ENCODE results near the gene MYO1B. TPM values are rescaled to one million over a fixed set of nuclear protein-coding genes. Genes with fewer than 3 reads are reported as not detected.

The MYO1B gene
- total RNA-seq, 1 experiment from 2014 or later = 43.6 TPM

GRCh38 chr2:191272064-191272463 lies 26.9 kb downstream of the MYO1B start:
- no peaks in the 10 kb centered on the region for H3K36me3 Mint-ChIP-seq
- H3K4me1 Mint-ChIP-seq = peaks cover 46% of the 10 kb centered on the region
- DNase-seq (ENCODE audit: low spot score) = no peak
- TF ChIP-seq RELA (CRISPR knock-in tag; IDR thresholded peaks at IDR 0.05; ENCODE audit: borderline replicate concordance) (no peak), TEAD4 (CRISPR knock-in tag; IDR thresholded peaks at IDR 0.05) (no peak), FOXP4 (CRISPR knock-in tag; IDR thresholded peaks at IDR 0.05) (no peak), NR3C1 (CRISPR knock-in tag; conservative IDR thresholded peaks at IDR 0.05; ENCODE audit: low read depth) (no peak), CREB1 (CRISPR knock-in tag; IDR thresholded peaks at IDR 0.05) (no peak), IRF1 (CRISPR knock-in tag; IDR thresholded peaks at IDR 0.05) (no peak), HMGA2 (CRISPR knock-in tag; IDR thresholded peaks at IDR 0.05) (no peak), ERG (CRISPR knock-in tag; IDR thresholded peaks at IDR 0.05) (no peak), ZBTB21 (CRISPR knock-in tag; IDR thresholded peaks at IDR 0.05; ENCODE audit: borderline replicate concordance) (no peak), ZNF281 (CRISPR knock-in tag; IDR thresholded peaks at IDR 0.05) (no peak), CREM (CRISPR knock-in tag; IDR thresholded peaks at IDR 0.05) (no peak), PRRX2 (CRISPR knock-in tag; IDR thresholded peaks at IDR 0.05) (no peak), SOX15 (CRISPR knock-in tag; IDR thresholded peaks at IDR 0.05) (no peak), MYBL2 (CRISPR knock-in tag; IDR thresholded peaks at IDR 0.05) (no peak), ZNF121 (CRISPR knock-in tag; IDR thresholded peaks at IDR 0.05) (no peak), NFATC4 (CRISPR knock-in tag; IDR thresholded peaks at IDR 0.05) (no peak), PRDM15 (CRISPR knock-in tag; IDR thresholded peaks at IDR 0.05) (no peak)
- no peak for ATAC-seq
- no peaks in the 10 kb centered on the region for H3K27me3 Mint-ChIP-seq (ENCODE audit: low read depth)
- POLR2A ChIA-PET = no interaction called here
- no peak overlapping the region for H3K27ac Mint-ChIP-seq
- H3K4me3 Mint-ChIP-seq = no peak overlapping the region
- CTCF ChIA-PET = no interaction called here
- no peaks in the 10 kb centered on the region for H3K9me3 Mint-ChIP-seq

GRCh38 chr2:191274413-191274815 lies 29.2 kb downstream of the MYO1B start:
- H3K27me3 Mint-ChIP-seq (ENCODE audit: low read depth) = no peaks in the 10 kb centered on the region
- H3K4me3 Mint-ChIP-seq = no peak overlapping the region
- H3K9me3 Mint-ChIP-seq = no peaks in the 10 kb centered on the region
- 0 out of 2 replicates have a peak, but pooled peaks cover 3% of the 10 kb centered on the region for H3K36me3 Mint-ChIP-seq
- no peak for ATAC-seq
- no peak overlapping the region for H3K27ac Mint-ChIP-seq
- ChIA-PET POLR2A (no interaction called here), CTCF (no interaction called here)
- H3K4me1 Mint-ChIP-seq = peaks cover 50% of the 10 kb centered on the region
- no peak for DNase-seq (ENCODE audit: low spot score)
- TF ChIP-seq ZNF263 (CRISPR knock-in tag; IDR thresholded peaks at IDR 0.05; ENCODE audit: low read depth) = no peak
- no peak for TF ChIP-seq ATF6 (CRISPR knock-in tag; IDR thresholded peaks at IDR 0.05)
- TF ChIP-seq PRDM15 (CRISPR knock-in tag; IDR thresholded peaks at IDR 0.05) = no peak
